Left lobe of liver (tissue), 2 donors: ENCODE data around the gene SIK3. TPM values are rescaled to one million over a fixed set of nuclear protein-coding genes. Genes with fewer than 3 reads are reported as not detected.
"Not testable (repeated sequence)": the region's sequence is repeated elsewhere in the genome, so short reads cannot be mapped to it uniquely, and the experiment has no call there.

ENCODE experiments used
- ATAC-seq: fragments of 200-7000 bp; cut with Tn5 transposase; one replicate; pipeline ENCODE4 v1.9.1; 2020; ENCODE audit warnings: mild to moderate bottlenecking, moderate library complexity
- DNase-seq: peaks from one replicate; pipeline ENCODE4 v3.0.0-alpha.2; 2020; ENCODE audit warnings: low spot score
- total RNA-seq: library from RNA; stranded (reverse); gene quantifications from one replicate; pipeline ENCODE4 v1.2.1, GENCODE V29; 2021
- donor health status: DM: no; HTN: no; CAD: no; lungs with moderate emphysema.
- donor health status: DM: no; HTN: yes; CAD: no.

Gene SIK3
- total RNA-seq, 1 donor from 2014 or later, result 27.1 TPM

- DNase-seq (no peak), ATAC-seq (peak; percentile 38)
Measured at GRCh38 chr11:117052196-117053149, 45.8 kb downstream of the SIK3 start.

GRCh38 chr11:117050121-117050520, 48.1 kb downstream of the SIK3 start:
- not testable (repeated sequence) for ATAC-seq, DNase-seq

- not testable (repeated sequence) for DNase-seq, ATAC-seq
Measured at GRCh38 chr11:117046627-117047026, 51.6 kb downstream of the SIK3 start.

GRCh38 chr11:117045956-117046355, 52.3 kb downstream of the SIK3 start:
- DNase-seq, result peak; percentile 59
- ATAC-seq, result peak; percentile 75

GRCh38 chr11:117045196-117045595, 53.0 kb downstream of the SIK3 start:
- ATAC-seq (peak; percentile 76), DNase-seq (no peak)

GRCh38 chr11:117044287-117045035, 53.8 kb downstream of the SIK3 start:
- DNase-seq (no peak), ATAC-seq (peak; percentile 7)

- ATAC-seq (no peak), DNase-seq (no peak)
Measured at GRCh38 chr11:117042689-117043088, 55.5 kb downstream of the SIK3 start.

GRCh38 chr11:117039900-117040299, 58.3 kb downstream of the SIK3 start:
- ATAC-seq, result no peak
- DNase-seq, result no peak

GRCh38 chr11:117039270-117039669, 59.0 kb downstream of the SIK3 start:
- DNase-seq (no peak), ATAC-seq (no peak)

- peak; percentile 40 for ATAC-seq
- no peak for DNase-seq
Measured at GRCh38 chr11:117037975-117038350, 60.3 kb downstream of the SIK3 start.

GRCh38 chr11:117037279-117037974, 60.8 kb downstream of the SIK3 start:
- ATAC-seq (peak; percentile 70), DNase-seq (no peak)

GRCh38 chr11:117034901-117035300, 63.3 kb downstream of the SIK3 start:
- DNase-seq (no peak), ATAC-seq (no peak)

GRCh38 chr11:117026593-117027330, 71.5 kb downstream of the SIK3 start:
- ATAC-seq (peak; percentile 42), DNase-seq (no peak)

- not testable (repeated sequence) for DNase-seq, ATAC-seq
Measured at GRCh38 chr11:117023707-117024106, 74.5 kb downstream of the SIK3 start.

- DNase-seq (no peak), ATAC-seq (peak; percentile 7)
Measured at GRCh38 chr11:117023178-117023577, 75.0 kb downstream of the SIK3 start.

- no peak for ATAC-seq
- DNase-seq, result no peak
Measured at GRCh38 chr11:117022526-117022925, 75.7 kb downstream of the SIK3 start.

GRCh38 chr11:117020869-117021564, 77.2 kb downstream of the SIK3 start:
- peak; percentile 76 for ATAC-seq
- peak; percentile 78 for DNase-seq

GRCh38 chr11:117020287-117020686, 77.9 kb downstream of the SIK3 start:
- no peak for ATAC-seq
- DNase-seq, result no peak

- DNase-seq (no peak), ATAC-seq (no peak)
Measured at GRCh38 chr11:117019871-117020270, 78.4 kb downstream of the SIK3 start.

GRCh38 chr11:117017456-117017855, 80.8 kb downstream of the SIK3 start:
- ATAC-seq (no peak), DNase-seq (no peak)
